Measurements from ENCODE around the gene MYL9. TPM values are rescaled to one million over a fixed set of nuclear protein-coding genes. Genes with fewer than 3 reads are reported as not detected.

MYL9 gene
- total RNA-seq (2022) (382 and 446 TPM in 2 replicates), Bru-seq, nascent RNA (percentile 87 among the genes with signal in this experiment), BruChase-seq, experiment 1, labeled RNA remaining after a 2-hour chase (percentile 80 among the genes with signal in this experiment), BruChase-seq, experiment 2, labeled RNA remaining after a 6-hour chase (percentile 87 among the genes with signal in this experiment)
- long read RNA-seq, transcript MYL9-202 (3 exons, 1,024 nt), result minor isoform, 14 of 291 reads
- long read RNA-seq, transcript MYL9-201 (4 exons, 2,821 nt), result major isoform, 223 of 291 reads
- long read RNA-seq, partial matches to known transcripts, result 51 of 291 reads
- long read RNA-seq, other reads (novel, unspliced or antisense), result 3 of 291 reads

DNA sequence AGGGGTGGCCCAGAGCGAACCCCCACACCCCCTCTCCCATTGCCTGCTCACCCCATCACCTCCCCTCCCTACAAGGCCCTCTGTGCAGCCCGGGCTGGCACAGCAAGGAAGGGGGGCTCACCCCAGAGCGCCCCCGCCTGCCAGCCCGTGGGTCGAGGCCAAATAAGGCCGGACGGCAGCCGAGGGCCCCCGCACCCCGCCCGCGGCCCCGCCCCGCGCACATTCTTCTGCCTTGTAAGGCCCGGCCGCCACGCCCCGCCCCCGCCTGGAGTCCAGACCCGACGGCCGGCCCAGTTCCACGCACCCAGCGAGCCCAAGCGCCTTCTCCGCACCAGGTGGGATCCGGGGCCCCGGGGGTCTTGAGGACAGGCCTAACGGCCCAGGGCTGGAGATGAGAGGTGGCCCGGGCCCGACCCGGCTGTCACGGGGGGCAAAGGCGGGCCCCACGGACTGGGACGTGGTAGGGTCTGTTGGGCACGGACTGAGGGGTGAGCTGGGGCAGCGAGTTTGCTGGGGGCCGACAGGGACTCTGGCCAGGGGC is at the start of gene MYL9:
TSS of gene MYL9 (plus strand) at position 293 of the 541 bp plus-strand sequence. CDS start 3,366 bp downstream, outside the sequence.
- peak within 1 kb of the TSS; percentile 78 for H3K27ac Mint-ChIP-seq (ENCODE audit: unreplicated experiment)
- Histone ChIP-seq H3K4me1 (peaks cover 24% of the 10 kb centered on the region), H3K36me3 (ENCODE audit: control insufficient read depth, insufficient read depth, low read length) (no peaks in the 10 kb centered on the region), H3K9me3 (no peaks in the 10 kb centered on the region), H3K27me3 (replicated peaks; ENCODE audit: control insufficient read depth, insufficient read depth, low read length) (no peaks in the 10 kb centered on the region), H3K4me3 (ENCODE audit: low read depth, low read length) (peak within 1 kb of the TSS; percentile 68)
- ChIA-PET POLR2A (interaction anchor here (0.6 to 1.4 kb wide), 4 partner anchors 10 to 803 kb away, joined by 3 to 7 read pairs (median 4); partner anchors contain the start of gene RAB5IF), CTCF (interaction anchor here (0.6 to 2.8 kb wide), 6 partner anchors 19 to 114 kb away, joined by 3 to 11 read pairs (median 4); partner anchors contain the start of gene RAB5IF)
- no peaks in the 10 kb centered on the region for H3K9me3 Mint-ChIP-seq (ENCODE audit: unreplicated experiment)
- no peaks in the 10 kb centered on the region for H3K27me3 Mint-ChIP-seq (ENCODE audit: insufficient read depth, unreplicated experiment)
- H3K4me3 Mint-ChIP-seq (ENCODE audit: unreplicated experiment), result peak within 1 kb of the TSS; percentile 85
- H3K36me3 Mint-ChIP-seq (ENCODE audit: insufficient read depth, unreplicated experiment), result peaks cover 19% of the 10 kb centered on the region
- intact Hi-C loops (cut with micrococcal nuclease; ENCODE audit: unreplicated experiment), result no loop called here
- TF ChIP-seq, protein P1, sequence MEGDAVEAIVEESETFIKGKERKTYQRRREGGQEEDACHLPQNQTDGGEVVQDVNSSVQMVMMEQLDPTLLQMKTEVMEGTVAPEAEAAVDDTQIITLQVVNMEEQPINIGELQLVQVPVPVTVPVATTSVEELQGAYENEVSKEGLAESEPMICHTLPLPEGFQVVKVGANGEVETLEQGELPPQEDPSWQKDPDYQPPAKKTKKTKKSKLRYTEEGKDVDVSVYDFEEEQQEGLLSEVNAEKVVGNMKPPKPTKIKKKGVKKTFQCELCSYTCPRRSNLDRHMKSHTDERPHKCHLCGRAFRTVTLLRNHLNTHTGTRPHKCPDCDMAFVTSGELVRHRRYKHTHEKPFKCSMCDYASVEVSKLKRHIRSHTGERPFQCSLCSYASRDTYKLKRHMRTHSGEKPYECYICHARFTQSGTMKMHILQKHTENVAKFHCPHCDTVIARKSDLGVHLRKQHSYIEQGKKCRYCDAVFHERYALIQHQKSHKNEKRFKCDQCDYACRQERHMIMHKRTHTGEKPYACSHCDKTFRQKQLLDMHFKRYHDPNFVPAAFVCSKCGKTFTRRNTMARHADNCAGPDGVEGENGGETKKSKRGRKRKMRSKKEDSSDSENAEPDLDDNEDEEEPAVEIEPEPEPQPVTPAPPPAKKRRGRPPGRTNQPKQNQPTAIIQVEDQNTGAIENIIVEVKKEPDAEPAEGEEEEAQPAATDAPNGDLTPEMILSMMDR (IDR thresholded peaks at IDR 0.05; ENCODE audit: insufficient read depth in 1 of 2, low read depth in 1 of 2, low read length in 1 of 2, severe bottlenecking in 1 of 2, unreplicated experiment in 1 of 2), result peak in 1 of 2 experiments; percentile 58
- H3K4me1 Mint-ChIP-seq (ENCODE audit: low read depth, unreplicated experiment), result peaks cover 22% of the 10 kb centered on the region
- BruUV-seq (replicated peaks), result no TSS peak
- peak; percentile 97 for DNase-seq

DNA sequence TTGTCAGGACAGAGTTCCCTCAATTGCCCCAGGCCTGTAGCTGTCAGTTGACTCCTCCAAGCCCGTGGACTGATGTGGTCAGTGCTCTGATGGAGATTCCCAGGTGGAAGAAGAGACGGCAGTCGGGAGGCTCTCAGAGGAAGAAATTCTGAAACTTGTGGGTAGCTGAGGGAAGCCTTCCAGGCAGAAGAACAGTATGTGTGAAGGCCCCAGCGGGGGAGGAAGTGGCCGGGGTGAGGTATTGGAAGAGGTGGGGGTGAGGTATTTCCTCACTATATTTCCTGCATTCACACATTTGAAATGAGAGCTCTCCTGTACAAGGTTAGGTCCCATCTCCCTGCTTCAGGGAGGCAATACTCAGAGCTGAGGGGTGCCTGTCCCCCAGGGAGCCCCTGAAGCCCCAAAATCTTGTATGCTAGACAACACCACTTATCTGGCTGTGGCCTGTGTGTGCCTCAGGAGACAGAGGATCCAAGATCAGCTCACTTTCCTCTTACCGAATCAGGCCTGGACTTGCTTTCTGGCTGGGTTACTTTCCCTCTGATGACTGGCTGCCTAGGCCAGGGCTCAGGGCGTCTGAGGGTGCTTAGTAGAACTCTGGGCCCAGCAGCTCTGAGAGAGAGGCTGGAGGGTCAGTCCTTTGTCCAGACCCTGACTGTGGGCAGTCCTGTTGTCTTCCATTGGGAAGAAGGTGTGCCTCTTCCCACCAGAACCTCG is 49.3 kb upstream of the MYL9 start:
- Histone ChIP-seq H3K4me1 (no peaks in the 10 kb centered on the region), H3K9me3 (no peaks in the 10 kb centered on the region), H3K27me3 (replicated peaks; ENCODE audit: control insufficient read depth, insufficient read depth, low read length) (no peaks in the 10 kb centered on the region), H3K4me3 (ENCODE audit: low read depth, low read length) (no peak overlapping the region), H3K36me3 (ENCODE audit: control insufficient read depth, insufficient read depth, low read length) (peaks cover 6% of the 10 kb centered on the region; the same call in 1 of the 2 replicates)
- BruUV-seq (replicated peaks), result no TSS peak
- Mint-ChIP-seq H3K4me1 (ENCODE audit: low read depth, unreplicated experiment) (no peaks in the 10 kb centered on the region), H3K9me3 (ENCODE audit: unreplicated experiment) (no peaks in the 10 kb centered on the region), H3K4me3 (ENCODE audit: unreplicated experiment) (no peak overlapping the region), H3K27me3 (ENCODE audit: insufficient read depth, unreplicated experiment) (no peaks in the 10 kb centered on the region), H3K36me3 (ENCODE audit: insufficient read depth, unreplicated experiment) (peaks cover 37% of the 10 kb centered on the region), H3K27ac (ENCODE audit: unreplicated experiment) (no peak overlapping the region)
- intact Hi-C loops (cut with micrococcal nuclease; ENCODE audit: unreplicated experiment), result no loop called here
- TF ChIP-seq, protein P1 (IDR thresholded peaks at IDR 0.05; ENCODE audit: insufficient read depth in 1 of 2, low read depth in 1 of 2, low read length in 1 of 2, severe bottlenecking in 1 of 2, unreplicated experiment in 1 of 2), result no peak
- ChIA-PET POLR2A (interaction anchor here (1.1 kb wide), 1 partner anchor 12 kb away, joined by 3 read pairs; no protein-coding TSS in a partner anchor), CTCF (interaction anchor here (2.0 kb wide), 1 partner anchor 289 kb away, joined by 4 read pairs; no protein-coding TSS in a partner anchor)
- no peak for DNase-seq
